GM18868 (cell line): ENCODE measurements around the gene SLC5A4.
"Not testable (repeated sequence)": the region's sequence is repeated elsewhere in the genome, so short reads cannot be mapped to it uniquely, and the experiment has no call there.

ENCODE experiments used
- ATAC-seq: cut with Tn5 transposase; IDR thresholded peaks from one replicate; pipeline ENCODE4 v1.9.1; 2021; ENCODE audit warnings: mild to moderate bottlenecking, moderate library complexity; ENCODE audit not compliant: unreplicated experiment

SLC5A4 gene

DNA sequence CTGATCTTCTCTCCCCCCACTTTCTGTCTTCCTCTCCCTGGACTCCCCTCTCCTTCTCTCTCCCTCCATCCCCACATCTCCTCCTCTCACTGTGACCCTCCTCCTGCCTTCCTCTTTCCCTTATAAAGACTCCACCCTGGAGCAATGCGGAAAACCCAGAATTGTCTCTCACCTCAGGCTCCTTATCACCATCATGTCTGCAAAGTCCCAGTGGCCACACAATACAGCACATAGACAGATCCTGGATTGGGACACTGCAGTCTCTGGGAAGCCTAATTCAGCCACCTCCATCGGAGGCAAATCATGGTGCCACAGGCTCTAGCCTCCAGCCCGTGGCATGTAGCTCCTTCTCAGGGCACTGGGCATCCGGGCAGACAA lies 53.0 kb downstream of the SLC5A4 start:
- ATAC-seq: no peak

DNA sequence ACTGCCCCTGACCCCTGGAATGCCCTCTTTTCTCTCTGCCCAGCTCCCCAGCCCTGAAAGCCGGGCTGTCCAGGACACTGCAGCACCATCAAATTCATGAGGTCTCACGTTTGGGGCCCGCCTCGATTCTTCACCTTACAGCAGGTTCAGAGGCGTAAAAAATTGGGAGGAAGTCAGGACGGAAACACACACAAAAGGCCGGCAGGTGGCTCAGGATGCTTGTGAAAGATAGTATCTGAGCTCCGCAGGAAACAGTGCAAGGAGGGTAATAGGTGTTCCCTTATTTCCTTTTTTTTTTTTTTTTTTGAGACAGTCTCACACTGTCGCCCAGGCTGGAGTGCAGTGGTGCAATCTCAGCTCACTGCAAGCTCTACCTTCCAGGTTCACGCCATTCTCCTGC lies 54.4 kb downstream of the SLC5A4 start:
- no peak for ATAC-seq

DNA sequence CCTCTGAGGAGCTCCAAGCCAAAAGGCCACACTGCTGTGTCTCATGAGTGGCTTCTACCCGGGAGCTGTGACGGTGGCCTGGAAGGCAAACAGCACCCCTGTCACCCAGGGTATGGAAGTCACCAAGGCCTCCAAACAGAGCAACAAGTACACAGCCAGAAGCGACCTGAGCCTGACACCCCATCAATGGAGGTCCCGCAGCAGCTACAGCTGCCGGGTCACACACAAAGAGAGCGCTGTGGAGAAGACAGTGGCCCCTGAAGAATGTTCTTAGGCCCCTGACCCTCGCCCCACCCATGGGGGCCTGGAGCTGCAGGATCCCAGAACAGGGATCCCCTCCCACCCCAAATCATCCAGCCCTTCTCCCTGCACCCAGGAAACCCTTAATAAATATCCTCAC lies 55.2 kb downstream of the SLC5A4 start:
- no peak for ATAC-seq

DNA sequence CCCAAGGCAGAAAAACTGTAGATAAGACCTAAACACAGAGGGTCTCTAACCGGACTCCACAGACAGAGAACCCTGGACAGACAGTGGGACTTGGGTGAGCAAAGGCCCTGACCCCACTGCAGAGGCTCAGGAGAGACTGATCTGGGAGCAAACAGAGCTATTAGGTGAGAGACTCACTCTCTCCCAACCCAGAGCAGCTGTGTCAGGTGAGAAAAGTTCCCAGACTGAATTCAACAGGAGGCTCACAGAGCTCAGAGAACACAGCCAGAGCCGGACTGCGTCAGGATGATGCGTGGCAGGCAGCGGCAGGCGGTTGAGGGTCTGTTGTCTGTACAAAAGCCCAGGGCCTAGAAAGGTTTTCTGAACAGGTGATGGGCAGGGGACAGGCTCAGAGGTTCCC lies 55.8 kb downstream of the SLC5A4 start:
- ATAC-seq: no peak

DNA sequence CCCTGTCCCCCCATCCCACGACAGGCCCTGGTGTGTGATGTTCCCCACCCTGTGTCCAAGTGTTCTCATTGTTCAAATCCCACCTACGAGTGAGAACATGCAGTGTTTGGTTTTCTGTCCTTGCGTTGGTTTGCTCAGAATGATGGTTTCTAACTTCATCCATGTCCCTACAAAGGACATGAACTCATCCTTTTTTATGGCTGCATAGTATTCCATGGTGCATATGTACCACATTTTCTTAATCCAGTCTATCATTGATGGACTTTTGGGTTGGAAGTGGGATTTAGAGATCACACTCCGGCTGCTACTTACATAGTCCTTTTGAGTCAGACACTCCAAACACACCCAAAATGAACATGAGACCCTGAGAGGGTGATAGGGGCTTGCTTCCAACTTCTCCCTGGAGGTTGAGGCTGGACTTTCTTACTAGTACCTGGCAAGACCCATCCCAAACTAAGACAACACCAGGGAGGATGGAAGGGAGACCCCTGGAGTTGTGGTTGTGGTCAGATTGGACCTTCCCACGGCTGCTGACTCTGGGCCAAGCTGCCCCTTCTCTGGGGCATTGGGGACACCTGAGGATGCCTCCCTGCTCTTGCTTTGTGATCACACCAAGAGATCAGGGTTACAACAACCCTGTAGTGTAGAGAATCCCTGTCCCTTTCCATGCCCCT lies 57.5 kb downstream of the SLC5A4 start:
- ATAC-seq: not testable (repeated sequence)

DNA sequence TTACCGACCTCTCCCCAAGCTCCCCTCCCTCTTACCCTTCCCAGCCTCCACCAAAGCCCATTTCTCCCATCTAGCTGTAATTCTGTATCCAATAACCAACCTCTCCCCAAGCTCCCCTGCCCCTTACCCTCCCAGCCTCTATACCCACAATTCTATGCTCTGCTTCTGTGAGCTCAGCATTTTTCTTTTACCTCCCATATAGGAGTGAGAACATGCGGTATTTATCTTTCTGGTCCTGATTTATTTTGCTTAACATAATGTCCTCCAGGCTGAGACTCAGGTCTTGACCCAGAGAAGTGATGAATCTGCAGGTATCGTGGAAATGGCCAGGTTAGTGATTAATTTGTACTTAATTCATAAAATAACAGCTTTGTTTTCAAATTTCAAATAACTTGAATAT lies 59.2 kb downstream of the SLC5A4 start:
- ATAC-seq: not testable (repeated sequence)

DNA sequence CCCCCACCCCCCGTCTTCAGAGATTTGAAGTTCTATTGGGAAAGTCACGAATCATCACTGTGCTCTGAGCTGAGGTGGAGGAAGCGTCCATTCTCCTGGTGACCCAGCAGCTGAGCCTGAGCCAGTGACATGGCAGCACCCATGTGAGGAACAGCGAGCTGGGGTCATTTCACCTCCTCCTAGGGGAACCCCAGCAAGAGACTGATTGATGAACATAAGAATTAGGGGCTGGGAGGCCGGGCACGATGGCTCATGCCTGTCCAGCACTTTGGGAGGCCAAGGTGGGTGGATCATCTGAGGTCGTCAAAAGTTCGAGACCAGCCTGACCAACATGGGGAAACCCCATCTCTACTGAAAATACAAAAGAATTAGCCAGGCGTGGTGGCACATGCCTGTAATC lies 61.8 kb downstream of the SLC5A4 start:
- ATAC-seq: not testable (repeated sequence)

DNA sequence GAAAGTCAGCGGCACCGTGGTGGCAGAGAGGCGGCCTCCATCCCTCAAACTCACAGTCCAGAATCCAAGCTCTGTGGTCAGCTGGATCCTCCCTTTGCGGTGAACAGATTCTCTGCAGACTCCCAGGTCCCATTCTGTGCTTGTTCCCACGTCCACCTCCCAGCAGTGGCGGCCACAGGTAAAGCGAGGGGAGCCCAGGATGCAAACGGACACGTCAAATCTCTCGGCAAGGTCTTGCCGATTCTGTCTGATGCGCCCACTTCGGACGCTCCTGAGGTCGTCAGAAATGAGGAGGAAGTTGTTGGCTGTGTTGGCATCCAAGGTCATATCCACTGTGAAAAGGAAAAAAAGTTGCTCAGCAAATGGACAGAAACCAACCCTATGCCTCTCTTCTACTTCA lies 64.1 kb downstream of the SLC5A4 start:
- ATAC-seq: not testable (repeated sequence)

DNA sequence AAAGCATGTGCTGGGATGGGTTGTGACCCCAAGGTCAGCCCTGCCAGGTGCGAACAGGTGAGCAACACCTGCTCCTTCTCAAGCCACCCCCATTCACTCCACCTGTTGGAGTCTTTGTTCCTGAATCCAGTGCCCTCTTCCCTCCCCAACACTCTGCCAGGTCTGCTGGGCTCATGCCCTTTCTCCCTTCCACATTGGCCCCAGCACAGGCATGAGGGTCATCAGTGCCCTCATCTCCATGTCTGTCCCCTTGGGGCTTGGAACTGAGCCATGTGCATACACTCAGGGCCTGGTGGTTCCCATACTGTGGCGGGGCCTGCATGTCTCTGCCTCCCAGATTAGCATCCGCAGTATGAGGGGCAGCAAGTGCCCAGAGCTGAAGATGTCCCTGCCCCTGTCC lies 69.3 kb downstream of the SLC5A4 start:
- no peak for ATAC-seq

DNA sequence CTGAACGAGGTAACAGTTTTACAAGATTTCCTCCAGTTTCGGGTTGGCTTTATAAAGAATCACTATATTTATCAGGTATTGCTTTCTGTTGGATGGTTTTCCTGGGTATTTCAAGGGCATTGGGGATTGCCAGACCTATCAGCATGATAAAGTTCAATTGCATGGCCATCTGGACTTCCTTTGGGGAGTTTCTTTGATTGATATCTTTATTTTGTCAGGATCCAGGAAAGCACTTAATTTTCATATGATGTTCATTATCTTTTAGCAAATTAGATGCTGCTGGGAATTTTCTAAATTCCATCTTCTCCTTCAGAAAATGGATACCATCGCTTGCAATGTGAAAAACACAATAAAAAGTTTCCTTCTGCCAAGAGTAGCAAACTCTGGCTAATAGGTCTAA lies 71.5 kb downstream of the SLC5A4 start:
- no peak for ATAC-seq

DNA sequence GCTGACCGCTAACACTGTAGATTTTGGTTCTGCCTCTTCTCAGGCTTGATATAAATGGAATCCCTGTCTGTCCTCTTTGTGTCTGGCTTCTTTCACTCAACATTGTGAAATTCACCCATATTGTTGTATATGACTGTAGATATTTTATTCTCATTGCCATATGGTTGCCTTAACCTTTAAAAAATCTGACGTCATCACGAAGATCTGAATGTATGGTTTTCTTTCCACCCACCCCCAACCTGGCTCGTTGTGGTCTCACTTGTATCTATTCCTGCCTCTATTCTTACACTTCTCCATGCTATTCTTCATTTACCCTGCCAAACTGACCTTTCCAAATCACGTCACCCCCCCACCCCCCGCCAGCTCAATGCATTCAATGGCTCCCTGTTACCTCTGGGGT lies 74.1 kb downstream of the SLC5A4 start:
- ATAC-seq: no peak

DNA sequence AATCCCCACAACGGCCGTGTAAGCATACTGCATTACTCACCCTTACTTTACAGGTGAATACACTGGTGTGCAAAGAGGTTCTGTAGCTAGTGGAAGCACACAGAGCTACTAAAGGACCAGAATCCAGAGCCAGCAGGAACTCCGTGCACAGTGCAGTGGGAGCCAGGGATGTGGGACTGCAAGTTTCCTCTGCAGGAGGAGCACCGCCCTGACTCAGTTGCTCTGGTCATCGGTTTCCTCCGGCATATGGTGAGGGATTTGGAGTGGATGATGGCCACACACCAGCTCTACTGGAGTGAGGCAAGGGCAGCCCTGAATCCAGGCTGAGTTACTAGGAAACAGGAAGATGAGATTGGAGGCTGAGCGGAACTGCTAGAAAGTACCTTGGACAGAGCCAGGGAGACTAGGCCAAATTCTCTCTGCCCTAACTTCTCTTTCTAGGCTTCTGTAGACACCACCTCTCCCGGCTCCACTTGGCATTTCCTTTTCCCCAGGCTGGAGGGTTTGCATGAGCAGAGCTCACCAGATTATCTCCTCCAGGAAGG lies 77.9 kb downstream of the SLC5A4 start:
- no peak for ATAC-seq

DNA sequence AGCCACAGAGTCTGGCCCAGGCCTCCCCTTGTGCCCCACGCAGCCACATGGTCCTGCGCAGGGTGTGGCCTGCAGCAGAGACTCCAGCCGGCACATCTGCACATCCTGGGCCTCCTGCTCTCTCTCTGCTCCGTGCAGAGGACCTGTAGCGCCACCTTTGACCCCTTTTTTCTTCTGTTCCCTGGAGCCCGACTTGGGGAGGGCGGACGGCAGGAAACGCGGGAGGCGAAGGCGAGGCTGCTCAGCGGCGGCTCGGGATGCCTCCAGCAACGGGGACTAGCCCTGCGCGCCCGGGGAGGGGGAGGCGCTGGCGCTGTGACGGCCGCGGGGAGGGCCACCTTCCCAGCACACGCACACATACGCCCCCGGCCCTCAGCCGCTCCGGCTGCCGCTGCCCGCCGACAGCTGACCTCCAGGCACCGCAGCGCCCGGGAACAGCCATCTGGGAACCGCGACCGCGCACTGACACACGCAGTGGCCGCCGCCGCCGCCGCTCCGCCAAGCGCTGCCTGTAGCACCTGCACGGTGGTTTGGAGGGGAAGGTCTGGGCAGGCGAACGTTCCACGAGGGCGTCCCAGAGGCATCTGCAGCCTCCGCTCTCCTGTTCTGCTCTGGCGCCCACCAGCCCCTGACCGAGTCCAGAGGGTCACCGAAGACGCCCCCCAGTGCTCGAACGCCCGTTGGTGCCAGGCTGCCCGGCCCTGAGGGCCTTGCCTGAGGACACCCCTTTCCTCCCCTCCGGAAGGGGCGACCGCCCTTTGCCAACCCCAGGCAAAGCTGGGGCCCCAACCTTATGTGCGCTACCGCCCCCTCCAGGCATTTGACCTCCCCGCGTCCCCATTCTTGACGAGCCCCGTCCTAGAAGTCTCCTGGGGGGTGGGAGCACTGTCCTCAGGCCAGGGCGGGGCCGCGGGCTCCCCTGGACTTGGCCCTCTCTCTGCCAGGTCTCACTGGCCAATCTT lies 79.2 kb downstream of the SLC5A4 start:
- ATAC-seq: no peak

DNA sequence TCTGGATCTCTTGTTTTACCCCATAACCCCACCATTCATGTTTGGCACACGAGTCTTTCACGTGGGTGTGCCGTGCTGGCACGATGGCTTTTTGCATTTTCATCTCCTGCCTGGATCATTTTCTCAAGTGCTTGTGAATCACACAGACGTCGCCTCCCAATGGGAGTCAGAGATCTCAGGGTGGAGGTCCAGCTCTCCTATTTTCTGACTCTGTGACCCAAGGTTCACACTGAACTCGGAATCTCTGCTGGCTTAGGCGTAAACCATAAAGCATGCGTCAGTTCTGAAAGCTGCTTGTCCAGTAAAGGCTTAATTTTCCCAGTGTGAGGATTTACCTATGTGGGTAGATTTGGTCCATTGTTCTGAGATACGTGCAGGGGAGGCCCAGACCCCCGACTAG lies 80.0 kb downstream of the SLC5A4 start:
- ATAC-seq: no peak
